Activated CD4-positive, alpha-beta T cell treated with anti-CD3 and anti-CD28 coated beads, Interleukin-2, amount 50 U/mL, for 1 hour (primary cell): ENCODE results near the gene GPR150.

Source experiments
- DNase-seq: peaks from one replicate; pipeline ENCODE4 v3.0.0-alpha.2; 2020

Gene GPR150

GRCh38 chr5:95655575-95655974 lies 35.7 kb downstream of the GPR150 start:
- no peak for DNase-seq

- DNase-seq = no peak
Measured at GRCh38 chr5:95660060-95660459, 40.2 kb downstream of the GPR150 start.

- no peak for DNase-seq
Measured at GRCh38 chr5:95662946-95663345, 43.1 kb downstream of the GPR150 start.

GRCh38 chr5:95664204-95664786 lies 44.4 kb downstream of the GPR150 start:
- DNase-seq = peak; percentile 19

- no peak for DNase-seq
Measured at GRCh38 chr5:95667061-95667618, 47.3 kb downstream of the GPR150 start.

GRCh38 chr5:95667678-95668077 lies 47.8 kb downstream of the GPR150 start:
- DNase-seq = no peak

GRCh38 chr5:95668216-95668615 lies 48.3 kb downstream of the GPR150 start:
- DNase-seq = no peak

- no peak for DNase-seq
Measured at GRCh38 chr5:95668728-95669127, 48.8 kb downstream of the GPR150 start.

- no peak for DNase-seq
Measured at GRCh38 chr5:95669540-95669939, 49.7 kb downstream of the GPR150 start.

- no peak for DNase-seq
Measured at GRCh38 chr5:95669985-95670384, 50.1 kb downstream of the GPR150 start.

- no peak for DNase-seq
Measured at GRCh38 chr5:95670568-95670967, 50.7 kb downstream of the GPR150 start.
